Activated B cell treated with CpG ODN at 0.5 μM for 24 hours (primary cell): ENCODE results near the gene ZFYVE21. TPM values are rescaled to one million over a fixed set of nuclear protein-coding genes. Genes with fewer than 3 reads are reported as not detected.

Experiments
- ATAC-seq: fragments of 200-7000 bp; cut with Tn5 transposase; one replicate; pipeline ENCODE4 v1.10.0; 2021; ENCODE audit warnings: low read depth, mild to moderate bottlenecking, moderate library complexity
- CTCF ChIA-PET: fragments of 350-600 bp; sonication (Branson Sonifier 250); formaldehyde crosslinking; loops from one replicate; lab custom pipeline; 2021; ENCODE audit warnings: antibody characterized with exemption; lab: Charles Lee
- POLR2A ChIA-PET: fragments of 350-600 bp; sonication (Branson Sonifier 250); formaldehyde crosslinking; loops from one replicate; lab custom pipeline; 2021; ENCODE audit warnings: antibody characterized with exemption; lab: Charles Lee
- DNase-seq: peaks from one replicate; pipeline ENCODE4 v3.0.0; 2022
- H3K27ac Mint-ChIP-seq: one replicate; pipeline ENCODE4 v1.8.0; 2020; ENCODE audit warnings: mixed read lengths
- H3K27me3 Mint-ChIP-seq: one replicate; pipeline ENCODE4 v1.8.0; 2021; ENCODE audit warnings: mixed read lengths
- H3K36me3 Mint-ChIP-seq: one replicate; pipeline ENCODE4 v1.8.0; 2021; ENCODE audit warnings: low read depth, mixed read lengths
- H3K4me1 Mint-ChIP-seq: one replicate; pipeline ENCODE4 v1.8.0; 2021; ENCODE audit warnings: mixed read lengths
- H3K4me3 Mint-ChIP-seq: one replicate; pipeline ENCODE4 v1.8.0; 2020; ENCODE audit warnings: mild to moderate bottlenecking, mixed read lengths
- H3K9me3 Mint-ChIP-seq: one replicate; pipeline ENCODE4 v1.8.0; 2020; ENCODE audit warnings: mixed read lengths
- CTCF ChIP-seq: fragments of 200-600 bp; IDR thresholded peaks from one replicate; pipeline ENCODE4 v1.8.0; 2022; ENCODE audit warnings: antibody characterized with exemption, mild to moderate bottlenecking
- intact Hi-C: fragments of 100-400 bp; cut with micrococcal nuclease; formaldehyde crosslinking; loops from one replicate; pipeline ENCODE4 v1.15.1; 2024
- total RNA-seq: library from RNA; stranded (reverse); gene quantifications from 2 replicates; pipeline ENCODE4 v1.2.3, GENCODE V29; 2022

ZFYVE21 gene
- total RNA-seq, 1 donor from 2014 or later, result 16.7 TPM

DNA sequence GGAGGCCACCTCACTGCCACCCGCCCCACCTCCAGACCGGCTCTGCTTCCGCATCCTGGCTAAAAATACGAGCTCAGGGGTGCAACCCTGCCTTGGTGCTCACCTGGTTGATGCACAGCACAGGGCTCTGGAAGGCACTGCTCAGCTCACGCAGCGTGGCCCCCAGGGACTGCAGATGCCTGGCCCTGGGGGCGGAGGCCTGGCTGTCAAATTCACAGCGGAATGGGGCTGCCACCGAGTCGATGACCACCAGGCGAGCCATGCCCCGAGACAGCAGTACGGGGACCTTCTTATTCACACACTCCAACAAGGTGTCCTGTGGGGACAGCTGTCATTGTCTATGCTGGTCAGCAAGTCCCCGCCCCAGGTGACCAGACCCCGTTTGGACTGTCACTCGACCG, 16.3 kb upstream of the ZFYVE21 start:
- no peak overlapping the region for H3K4me3 Mint-ChIP-seq
- CTCF ChIA-PET, result no interaction called here
- H3K4me1 Mint-ChIP-seq, result peaks cover 72% of the 10 kb centered on the region

GRCh38 chr14:103699901-103700752, 15.5 kb upstream of the ZFYVE21 start:
- DNase-seq, result no peak
- no peak overlapping the region for H3K4me3 Mint-ChIP-seq

More for the DNA sequence above, 16.3 kb upstream of the ZFYVE21 start:
- H3K27ac Mint-ChIP-seq, result no peak overlapping the region
- H3K36me3 Mint-ChIP-seq, result peaks cover 50% of the 10 kb centered on the region
- intact Hi-C loops, result no loop called here
- no peak for TF ChIP-seq CTCF
- no peak for ATAC-seq
- no peaks in the 10 kb centered on the region for H3K9me3 Mint-ChIP-seq
- no peak for DNase-seq
- H3K27me3 Mint-ChIP-seq, result no peaks in the 10 kb centered on the region
- POLR2A ChIA-PET, result interaction anchor here (0.9 to 1.2 kb wide), 2 partner anchors 10 to 16 kb away, joined by 3 to 4 read pairs; partner anchors contain the start of gene XRCC3

DNA sequence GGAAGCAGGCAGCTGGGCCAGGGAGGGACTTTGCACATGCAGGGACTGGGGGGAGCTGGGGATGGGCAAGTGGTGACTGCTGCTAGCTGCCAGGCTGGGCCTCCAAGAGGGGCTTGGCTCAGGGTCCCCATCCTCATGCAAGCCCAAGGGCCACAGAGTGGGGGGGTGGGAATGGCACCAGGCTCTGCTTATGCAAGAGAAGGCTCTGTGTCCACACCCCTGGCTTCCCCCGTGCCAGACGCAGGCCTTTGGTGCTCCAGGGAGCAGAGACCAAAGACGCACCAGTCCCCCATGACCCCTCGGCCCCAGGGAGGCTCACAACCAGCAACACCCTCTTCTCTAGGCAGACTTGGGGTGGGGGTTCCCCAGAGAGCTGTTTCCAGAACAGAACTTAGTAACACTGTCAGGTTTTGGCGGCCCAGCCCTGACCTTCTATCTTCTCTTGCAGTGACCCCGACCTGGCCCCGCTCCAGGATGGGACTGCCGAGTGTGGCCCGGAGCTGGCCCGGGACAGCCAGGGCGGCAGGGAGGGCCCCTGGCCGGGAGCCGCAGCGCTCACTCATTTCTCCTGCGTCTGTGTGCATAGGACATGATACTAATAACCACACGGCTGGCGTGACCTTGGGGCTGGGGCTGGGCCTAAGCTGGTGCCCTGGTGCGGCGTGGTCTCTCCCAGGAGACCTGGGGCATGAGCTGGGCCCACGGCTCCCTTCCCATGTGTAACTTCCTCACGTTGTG, 14.7 kb upstream of the ZFYVE21 start:
- DNase-seq, result no peak
- intact Hi-C loops, result loop anchor here (2.0 kb wide), 1 partner anchor 14 kb away; the partner anchor contains the start of genes XRCC3 and ZFYVE21

More at GRCh38 chr14:103699901-103700752, 15.5 kb upstream of the ZFYVE21 start:
- ATAC-seq, result no peak
- ChIA-PET POLR2A (interaction anchor here (1.2 to 1.9 kb wide), 3 partner anchors 8 to 132 kb away, joined by 3 to 9 read pairs (median 4); no protein-coding TSS in a partner anchor), CTCF (no interaction called here)
- Mint-ChIP-seq H3K9me3 (no peaks in the 10 kb centered on the region), H3K36me3 (peaks cover 51% of the 10 kb centered on the region), H3K27me3 (no peaks in the 10 kb centered on the region), H3K27ac (no peak overlapping the region), H3K4me1 (peaks cover 72% of the 10 kb centered on the region)
- intact Hi-C loops, result loop anchor here (2.0 kb wide), 1 partner anchor 15 kb away; the partner anchor contains the start of genes XRCC3 and ZFYVE21
- TF ChIP-seq CTCF, result no peak

DNA sequence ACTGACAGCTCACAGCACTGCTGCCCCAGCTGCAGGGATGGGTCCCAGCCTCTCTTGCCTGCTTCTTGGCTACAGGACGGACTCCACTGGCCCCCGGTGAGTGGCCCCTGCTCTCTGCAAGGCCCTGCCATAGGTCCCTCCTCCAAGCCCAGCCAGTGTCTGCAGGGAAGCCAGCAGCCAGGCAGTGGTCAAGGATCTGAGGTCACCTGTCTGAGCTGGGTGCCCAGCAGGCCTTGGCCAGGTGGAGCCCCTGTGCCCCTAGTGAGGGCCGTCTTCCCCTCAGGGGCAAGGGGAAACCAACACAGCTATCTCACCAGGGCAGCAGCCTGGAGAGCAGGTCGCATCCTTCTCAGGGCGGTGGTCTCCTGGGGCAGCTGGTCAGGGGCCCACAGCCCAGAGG, 13.5 kb upstream of the ZFYVE21 start:
- POLR2A ChIA-PET, result interaction anchor here (0.5 to 2.0 kb wide), 5 partner anchors 8 to 134 kb away, joined by 3 to 9 read pairs (median 5); partner anchors contain the start of genes XRCC3 and ZFYVE21
- TF ChIP-seq CTCF, result no peak
- Mint-ChIP-seq H3K27ac (peak overlapping the region; percentile 67), H3K4me3 (no peak overlapping the region), H3K4me1 (peaks cover 55% of the 10 kb centered on the region), H3K9me3 (no peaks in the 10 kb centered on the region), H3K27me3 (no peaks in the 10 kb centered on the region), H3K36me3 (peaks cover 47% of the 10 kb centered on the region)
- peak; percentile 14 for ATAC-seq
- DNase-seq, result no peak
- CTCF ChIA-PET, result interaction anchor here (0.5 to 1.7 kb wide), 2 partner anchors 22 to 376 kb away, joined by 3 to 4 read pairs; no protein-coding TSS in a partner anchor
- intact Hi-C loops, result no loop called here

More for the DNA sequence above, 14.7 kb upstream of the ZFYVE21 start:
- Mint-ChIP-seq H3K27ac (peak overlapping the region; percentile 67), H3K27me3 (no peaks in the 10 kb centered on the region), H3K4me1 (peaks cover 67% of the 10 kb centered on the region), H3K4me3 (no peak overlapping the region), H3K9me3 (no peaks in the 10 kb centered on the region), H3K36me3 (peaks cover 51% of the 10 kb centered on the region)
- ChIA-PET CTCF (interaction anchor here (1.7 kb wide), 1 partner anchor 21 kb away, joined by 4 read pairs; no protein-coding TSS in a partner anchor), POLR2A (interaction anchor here (0.6 to 2.0 kb wide), 4 partner anchors 8 to 133 kb away, joined by 3 to 9 read pairs (median 5); partner anchors contain the start of genes XRCC3 and ZFYVE21)
- no peak for ATAC-seq
- no peak for TF ChIP-seq CTCF
